ENCODE measurements around the gene NR2C2.

Gene NR2C2

GRCh38 chr3:14950274-14950673 is 2.9 kb downstream of the NR2C2 start:
- no peak for DNase-seq
- Histone ChIP-seq H3K4me1 (peaks cover 0 to 28% (median 16%) of the 10 kb centered on the region in 4 donors), H3K27ac (no peak overlapping the region), H3K4me3 (no peak overlapping the region), H3K9me3 (no peaks in the 10 kb centered on the region), H3K36me3 (peaks cover 4 to 6% (median 5%) of the 10 kb centered on the region in 3 donors), H3K27me3 (no peaks in the 10 kb centered on the region)
- intact Hi-C loops (cut with DNase I; ENCODE audit: low total_unique reads): no loop called here
- TF ChIP-seq CTCF (IDR thresholded peaks at IDR 0.05): no peak

DNA sequence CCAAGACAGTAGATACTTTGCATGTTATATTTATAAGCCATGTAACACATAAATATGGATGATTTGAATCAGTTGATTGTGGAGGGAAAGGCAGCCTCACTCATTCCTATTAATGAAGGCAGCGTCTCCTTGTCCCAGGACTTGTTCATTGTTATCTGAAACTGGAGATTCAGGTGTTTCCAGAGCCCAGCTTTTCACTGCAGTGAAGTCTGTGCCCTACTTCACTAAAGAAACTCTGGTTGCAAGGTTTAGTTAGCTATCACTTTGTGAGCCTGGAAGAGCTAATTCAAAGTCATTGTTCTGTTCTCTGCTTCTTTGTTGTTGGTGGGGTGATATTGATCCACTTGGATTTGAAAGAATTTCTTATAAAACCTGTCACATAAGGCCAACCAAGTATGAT is 9.8 kb downstream of the NR2C2 start:
- intact Hi-C loops (cut with DNase I; ENCODE audit: low total_unique reads): no loop called here
- no peak overlapping the region for H3K27ac ChIP-seq
- H3K4me3 ChIP-seq: no peak overlapping the region
- TF ChIP-seq CTCF (IDR thresholded peaks at IDR 0.05): no peak
- peaks cover 0 to 35% (median 9%) of the 10 kb centered on the region in 4 donors for H3K4me1 ChIP-seq
- H3K36me3 ChIP-seq: no peaks in the 10 kb centered on the region
- H3K27me3 ChIP-seq: no peaks in the 10 kb centered on the region
- no peaks in the 10 kb centered on the region for H3K9me3 ChIP-seq
- DNase-seq: no peak

DNA sequence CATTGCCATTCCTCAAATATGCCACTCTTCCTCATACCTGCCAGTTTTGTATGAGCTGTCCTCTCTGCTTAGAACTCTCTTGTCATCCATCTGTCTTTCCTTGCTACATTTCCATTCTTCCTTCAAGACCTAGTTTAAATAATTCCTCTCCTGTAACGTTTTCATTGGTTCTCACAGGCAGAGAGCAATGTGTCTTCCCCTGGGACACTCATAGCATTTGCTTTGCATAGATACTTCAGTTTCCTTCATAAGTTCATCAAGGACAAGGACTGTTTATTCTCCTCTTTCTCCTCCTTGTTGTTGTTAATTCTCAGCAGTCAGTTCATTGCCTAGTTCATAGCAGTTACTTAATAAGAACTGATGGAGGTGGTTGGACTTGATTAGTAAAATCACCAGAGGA is 10.5 kb downstream of the NR2C2 start:
- Histone ChIP-seq H3K4me1 (peaks cover 0 to 35% (median 9%) of the 10 kb centered on the region in 4 donors), H3K27me3 (no peaks in the 10 kb centered on the region), H3K9me3 (no peaks in the 10 kb centered on the region), H3K27ac (no peak overlapping the region), H3K4me3 (no peak overlapping the region), H3K36me3 (peaks cover 0 to 2% (median 0%) of the 10 kb centered on the region in 3 donors)
- intact Hi-C loops (cut with DNase I; ENCODE audit: low total_unique reads): no loop called here
- no peak for TF ChIP-seq CTCF (IDR thresholded peaks at IDR 0.05)
- no peak for DNase-seq

DNA sequence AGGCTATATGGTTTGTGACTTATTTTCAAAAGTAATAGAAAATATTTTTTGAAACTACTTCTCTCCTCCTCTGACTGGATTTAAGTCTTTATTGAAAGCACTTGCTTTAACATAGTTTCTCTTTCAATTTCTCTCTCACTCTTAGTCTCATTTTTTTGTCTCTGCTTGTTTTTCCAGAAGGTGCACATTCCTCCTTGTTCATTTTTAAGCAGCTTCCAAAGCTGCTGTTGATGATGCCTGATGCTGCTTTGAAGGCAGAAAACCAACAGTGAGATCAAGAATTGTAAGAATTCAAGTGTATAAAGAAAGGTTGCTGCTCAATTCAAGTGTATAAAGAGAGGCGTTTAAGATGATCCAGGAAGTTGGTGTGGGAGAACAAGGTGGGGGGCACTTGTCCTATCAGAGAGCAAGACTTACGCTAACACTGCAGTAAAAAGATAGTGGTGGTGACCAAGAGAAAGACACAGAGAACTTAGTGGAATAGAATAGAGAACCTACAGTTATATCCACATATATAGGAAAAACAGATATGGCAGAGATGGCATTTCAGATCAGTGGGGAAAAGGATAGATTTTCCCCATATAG is 12.1 kb downstream of the NR2C2 start:
- no peak for DNase-seq
- intact Hi-C loops (cut with DNase I; ENCODE audit: low total_unique reads): no loop called here
- Histone ChIP-seq H3K27ac (no peak overlapping the region), H3K27me3 (no peaks in the 10 kb centered on the region), H3K4me3 (no peak overlapping the region), H3K36me3 (peaks cover 0 to 11% (median 0%) of the 10 kb centered on the region in 3 donors), H3K4me1 (peaks cover 0 to 35% (median 9%) of the 10 kb centered on the region in 4 donors), H3K9me3 (no peaks in the 10 kb centered on the region)
- no peak for TF ChIP-seq CTCF (IDR thresholded peaks at IDR 0.05)

DNA sequence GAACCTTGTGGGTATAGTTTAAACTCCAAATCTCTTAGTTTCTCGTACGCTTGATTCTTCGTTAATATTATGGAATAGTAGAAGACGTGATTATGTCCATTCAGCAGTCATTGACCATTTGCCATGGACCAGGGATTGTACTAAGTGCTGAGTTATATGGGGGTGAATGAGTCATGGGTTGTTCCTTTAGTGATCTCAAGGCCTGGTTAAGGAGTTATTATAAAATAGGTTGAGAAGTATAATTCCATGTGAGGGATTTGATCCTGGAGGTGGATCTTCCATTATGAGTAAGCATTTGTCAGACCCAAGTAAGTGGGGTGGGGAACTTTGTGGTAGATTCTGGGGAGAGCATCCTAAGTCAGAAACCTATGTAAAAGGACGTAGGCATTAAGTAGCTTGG is 15.4 kb downstream of the NR2C2 start:
- peaks cover 0 to 23% (median 10%) of the 10 kb centered on the region in 3 donors for H3K36me3 ChIP-seq
- DNase-seq: no peak
- H3K4me1 ChIP-seq: peaks cover 0 to 21% (median 4%) of the 10 kb centered on the region in 4 donors
- no peaks in the 10 kb centered on the region for H3K27me3 ChIP-seq
- H3K4me3 ChIP-seq: no peak overlapping the region
- no peak for TF ChIP-seq CTCF (IDR thresholded peaks at IDR 0.05)
- H3K9me3 ChIP-seq: no peaks in the 10 kb centered on the region
- intact Hi-C loops (cut with DNase I; ENCODE audit: low total_unique reads): no loop called here
- no peak overlapping the region for H3K27ac ChIP-seq

- Histone ChIP-seq H3K36me3 (peaks cover 6 to 29% (median 11%) of the 10 kb centered on the region in 3 donors), H3K9me3 (no peaks in the 10 kb centered on the region), H3K27me3 (no peaks in the 10 kb centered on the region), H3K4me3 (no peak overlapping the region), H3K4me1 (peaks cover 0 to 11% (median 0%) of the 10 kb centered on the region in 4 donors), H3K27ac (no peak overlapping the region)
- no peak for TF ChIP-seq CTCF (IDR thresholded peaks at IDR 0.05)
- no peak for DNase-seq
- intact Hi-C loops (cut with DNase I; ENCODE audit: low total_unique reads): no loop called here
Measured at GRCh38 chr3:14967285-14967684, 19.9 kb downstream of the NR2C2 start.

Data from tibial artery (tissue), 4 donors.